A673 (cell line): ENCODE measurements around the gene TGFA.

ENCODE experiments used
- EZH2 ChIP-seq: fragments of 200-600 bp; sonication (generic); IDR thresholded peaks from 2 replicates; pipeline ENCODE4 v1.6.1; 2017; ENCODE audit warnings: borderline replicate concordance, low read depth, mild to moderate bottlenecking, mixed read lengths, antibody characterized with exemption, low read length; ENCODE audit not compliant: poor library complexity, severe bottlenecking
- TF ChIP-seq, protein P1 (sequence below): fragments of 300-800, 200-600 bp; sonication (generic); conservative IDR thresholded peaks from 2 replicates; pipeline ENCODE4 v1.5.1; 2017; ENCODE audit warnings: low read depth, mild to moderate bottlenecking, antibody characterized with exemption, low read length, moderate library complexity, mixed read lengths

DNA sequence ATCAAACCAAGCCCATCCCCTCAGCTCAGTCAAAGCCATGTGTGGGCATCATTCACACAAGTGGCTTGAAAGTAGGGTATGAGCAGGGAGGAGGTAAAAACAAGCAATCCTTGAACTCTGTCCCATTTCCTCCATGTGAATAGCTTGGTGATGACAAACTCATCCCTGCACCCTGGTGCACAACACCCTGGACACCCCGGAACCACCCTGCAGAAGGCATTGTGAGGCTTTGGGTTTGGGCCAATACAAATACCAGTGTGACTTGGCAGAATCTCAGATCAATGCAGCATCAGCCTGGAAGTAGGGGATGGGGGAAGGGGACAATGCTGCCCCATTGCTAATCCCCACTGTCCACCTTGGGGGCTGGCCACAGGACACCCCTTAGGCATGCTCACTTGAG lies 28.6 kb downstream of the TGFA start:
- TF ChIP-seq, protein P1, sequence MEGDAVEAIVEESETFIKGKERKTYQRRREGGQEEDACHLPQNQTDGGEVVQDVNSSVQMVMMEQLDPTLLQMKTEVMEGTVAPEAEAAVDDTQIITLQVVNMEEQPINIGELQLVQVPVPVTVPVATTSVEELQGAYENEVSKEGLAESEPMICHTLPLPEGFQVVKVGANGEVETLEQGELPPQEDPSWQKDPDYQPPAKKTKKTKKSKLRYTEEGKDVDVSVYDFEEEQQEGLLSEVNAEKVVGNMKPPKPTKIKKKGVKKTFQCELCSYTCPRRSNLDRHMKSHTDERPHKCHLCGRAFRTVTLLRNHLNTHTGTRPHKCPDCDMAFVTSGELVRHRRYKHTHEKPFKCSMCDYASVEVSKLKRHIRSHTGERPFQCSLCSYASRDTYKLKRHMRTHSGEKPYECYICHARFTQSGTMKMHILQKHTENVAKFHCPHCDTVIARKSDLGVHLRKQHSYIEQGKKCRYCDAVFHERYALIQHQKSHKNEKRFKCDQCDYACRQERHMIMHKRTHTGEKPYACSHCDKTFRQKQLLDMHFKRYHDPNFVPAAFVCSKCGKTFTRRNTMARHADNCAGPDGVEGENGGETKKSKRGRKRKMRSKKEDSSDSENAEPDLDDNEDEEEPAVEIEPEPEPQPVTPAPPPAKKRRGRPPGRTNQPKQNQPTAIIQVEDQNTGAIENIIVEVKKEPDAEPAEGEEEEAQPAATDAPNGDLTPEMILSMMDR: no peak
- no peak for TF ChIP-seq EZH2
